WTC11 (cell line): Measurements from ENCODE around the gene CLBA1. TPM values are rescaled to one million over a fixed set of nuclear protein-coding genes. Genes with fewer than 3 reads are reported as not detected.

Source experiments
- ATAC-seq: fragments of 200-7000 bp; cut with Tn5 transposase; 2 replicates; pipeline ENCODE4 v1.10.0; 2021; ENCODE audit warnings: mild to moderate bottlenecking, moderate library complexity
- CTCF ChIA-PET: fragments of 300-600 bp; sonication (Branson Sonifier 250); formaldehyde crosslinking; loops from one replicate; lab custom pipeline; 2021; ENCODE audit warnings: antibody characterized with exemption; lab: Charles Lee
- POLR2A ChIA-PET: fragments of 350-600 bp; sonication (Branson Sonifier 250); formaldehyde crosslinking; loops from one replicate; lab custom pipeline; 2021; ENCODE audit warnings: antibody characterized with exemption; lab: Charles Lee
- DNase-seq: peaks from one replicate; pipeline ENCODE4 v3.0.0; 2021; ENCODE audit warnings: low spot score
- H3K27ac Mint-ChIP-seq: 2 replicates; pipeline ENCODE4 v1.8.0; 2021; ENCODE audit warnings: mixed read lengths
- H3K27me3 Mint-ChIP-seq: 2 replicates; pipeline ENCODE4 v1.8.0; 2021; ENCODE audit warnings: low read depth, mild to moderate bottlenecking, moderate library complexity, mixed read lengths
- H3K36me3 Mint-ChIP-seq: 2 replicates; pipeline ENCODE4 v1.8.0; 2021; ENCODE audit warnings: mixed read lengths
- H3K4me1 Mint-ChIP-seq: 2 replicates; pipeline ENCODE4 v1.8.0; 2022; ENCODE audit warnings: mixed read lengths
- H3K4me3 Mint-ChIP-seq: 2 replicates; pipeline ENCODE4 v1.8.0; 2021; ENCODE audit warnings: mild to moderate bottlenecking, moderate library complexity, mixed read lengths
- H3K9me3 Mint-ChIP-seq: 2 replicates; pipeline ENCODE4 v1.8.0; 2021; ENCODE audit warnings: mixed read lengths
- ARID4B ChIP-seq: sonication (generic); formaldehyde crosslinking; IDR thresholded peaks from 2 replicates; pipeline ENCODE4 v1.8.0; 2023; ENCODE audit warnings: missing genetic modification reagents, mild to moderate bottlenecking, borderline replicate concordance
- CBFB ChIP-seq: sonication (generic); formaldehyde crosslinking; IDR thresholded peaks from 2 replicates; pipeline ENCODE4 v1.8.1; 2022; ENCODE audit warnings: mild to moderate bottlenecking, low read depth, missing genetic modification reagents
- CREM ChIP-seq: sonication (generic); formaldehyde crosslinking; IDR thresholded peaks from 2 replicates; pipeline ENCODE4 v1.8.1; 2022; ENCODE audit warnings: mild to moderate bottlenecking, missing genetic modification reagents, moderate library complexity
- E2F4 ChIP-seq: sonication (generic); formaldehyde crosslinking; IDR thresholded peaks from 2 replicates; pipeline ENCODE4 v1.8.1; 2022; ENCODE audit warnings: low read depth, mild to moderate bottlenecking, moderate library complexity, missing genetic modification reagents, borderline replicate concordance
- E2F5 ChIP-seq: sonication (generic); formaldehyde crosslinking; IDR thresholded peaks from 2 replicates; pipeline ENCODE4 v1.8.1; 2022; ENCODE audit warnings: mild to moderate bottlenecking, moderate library complexity, missing genetic modification reagents
- FOXJ3 ChIP-seq: sonication (generic); formaldehyde crosslinking; IDR thresholded peaks from 2 replicates; pipeline ENCODE4 v1.9.0; 2021; ENCODE audit warnings: missing genetic modification reagents, mild to moderate bottlenecking, borderline replicate concordance
- MAX ChIP-seq: sonication (generic); formaldehyde crosslinking; IDR thresholded peaks from 2 replicates; pipeline ENCODE4 v1.8.0; 2022; ENCODE audit warnings: mild to moderate bottlenecking, missing genetic modification reagents
- RORB ChIP-seq: fragments of 250-450 bp; sonication (Bioruptor Pico); IDR thresholded peaks from 2 replicates; pipeline ENCODE4 v1.9.0; 2021; ENCODE audit warnings: mild to moderate bottlenecking
- ZBTB43 ChIP-seq: sonication (generic); formaldehyde crosslinking; IDR thresholded peaks from 2 replicates; pipeline ENCODE4 v1.8.1; 2023; ENCODE audit warnings: mild to moderate bottlenecking, missing genetic modification reagents
- ZNF138 ChIP-seq: sonication (generic); formaldehyde crosslinking; conservative IDR thresholded peaks from 2 replicates; pipeline ENCODE4 v1.8.1; 2022; ENCODE audit warnings: mild to moderate bottlenecking, moderate library complexity, missing genetic modification reagents
- ZNF425 ChIP-seq: fragments of 250-450 bp; sonication (Bioruptor Pico); conservative IDR thresholded peaks from 2 replicates; pipeline ENCODE4 v1.9.0; 2021; ENCODE audit warnings: mild to moderate bottlenecking
- ZNF512 ChIP-seq: sonication (generic); formaldehyde crosslinking; IDR thresholded peaks from 2 replicates; pipeline ENCODE4 v1.8.1; 2022; ENCODE audit warnings: missing genetic modification reagents, borderline replicate concordance
- total RNA-seq: library from RNA; stranded (reverse); gene quantifications from 3 replicates; pipeline ENCODE4 v1.2.3, GENCODE V29; 2021

CLBA1 gene
- total RNA-seq, 1 experiment from 2014 or later: 3.8 TPM

GRCh38 chr14:104973135-104973384 is 12.5 kb upstream of the CLBA1 start (continued):
- no peak for TF ChIP-seq ZNF512 (CRISPR knock-in tag)
- no peak for TF ChIP-seq RORB
- no peak for TF ChIP-seq ZNF425
- TF ChIP-seq ZNF138 (CRISPR knock-in tag): no peak
- no peak for TF ChIP-seq CBFB (CRISPR knock-in tag)
- TF ChIP-seq CREM: no peak

GRCh38 chr14:104973385-104974145 is 12.0 kb upstream of the CLBA1 start:
- H3K36me3 Mint-ChIP-seq: no peaks in the 10 kb centered on the region
- no peaks in the 10 kb centered on the region for H3K9me3 Mint-ChIP-seq
- peaks cover 11% of the 10 kb centered on the region for H3K4me1 Mint-ChIP-seq
- no peak overlapping the region for H3K27ac Mint-ChIP-seq
- ChIA-PET POLR2A (no interaction called here), CTCF (interaction anchor here (0.6 to 5.0 kb wide), 11 partner anchors 11 to 836 kb away, joined by 3 to 56 read pairs (median 5); partner anchors contain the start of gene CLBA1)
- no peak overlapping the region for H3K4me3 Mint-ChIP-seq
- DNase-seq: no peak
- no peak for TF ChIP-seq FOXJ3 (CRISPR knock-in tag)
- no peak for TF ChIP-seq MAX
- no peak for TF ChIP-seq E2F5 (CRISPR knock-in tag)
- no peak for TF ChIP-seq ZBTB43
- TF ChIP-seq ARID4B (CRISPR knock-in tag): no peak
- TF ChIP-seq E2F4: no peak
- peaks cover 21% of the 10 kb centered on the region for H3K27me3 Mint-ChIP-seq
- no peak for ATAC-seq
